ENCODE measurements around the gene GTPBP8.

GTPBP8 gene

DNA sequence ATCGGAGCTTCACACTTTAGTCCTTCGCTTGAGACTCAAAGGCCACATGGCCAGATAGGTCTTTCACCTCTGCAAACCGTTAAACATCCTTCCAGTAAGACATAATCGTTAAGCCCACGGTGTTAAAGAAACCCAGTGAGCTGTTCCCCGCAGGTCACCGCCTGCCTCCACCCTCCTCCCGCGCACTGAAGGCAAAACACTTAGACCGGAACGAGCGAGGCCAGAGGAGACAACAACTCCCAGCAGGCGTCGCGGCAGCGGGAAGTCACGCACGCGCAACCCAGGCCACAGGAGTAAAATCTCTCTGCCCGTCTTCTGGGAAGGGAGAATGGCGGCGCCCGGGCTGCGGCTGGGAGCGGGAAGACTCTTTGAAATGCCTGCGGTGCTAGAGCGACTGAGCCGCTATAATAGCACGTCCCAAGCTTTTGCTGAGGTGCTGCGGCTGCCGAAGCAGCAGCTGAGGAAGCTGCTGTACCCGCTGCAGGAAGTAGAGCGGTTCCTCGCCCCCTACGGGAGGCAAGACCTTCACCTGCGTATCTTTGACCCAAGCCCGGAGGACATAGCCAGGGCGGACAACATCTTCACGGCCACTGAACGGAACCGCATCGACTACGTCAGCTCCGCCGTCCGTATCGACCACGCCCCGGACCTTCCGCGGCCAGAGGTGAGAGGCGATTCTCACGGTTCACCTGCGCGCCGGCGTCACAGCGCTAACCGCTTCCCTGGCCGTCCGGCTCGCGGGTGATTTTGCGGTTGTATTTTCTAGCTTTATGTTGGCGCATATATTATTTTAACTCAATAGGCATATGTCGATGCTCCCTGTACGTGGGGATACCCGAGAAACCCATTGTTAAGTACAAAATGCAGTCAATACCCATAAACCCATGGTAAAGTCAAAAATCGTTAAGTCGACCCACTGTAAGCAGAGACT is at the start of gene GTPBP8:
GTPBP8 (plus strand) TSS at position 313 of the 931 bp plus-strand sequence; CDS start at position 329, 16 bp downstream.
- DNase-seq: peak; percentile 91
- in situ Hi-C loops (cut with MboI; ENCODE audit: low pct_unique_long_range_greater_than_20kb, low sequenced_read_pairs): loop anchor here (25.0 kb wide), 1 partner anchor 254 kb away; no protein-coding TSS in a partner anchor

DNA sequence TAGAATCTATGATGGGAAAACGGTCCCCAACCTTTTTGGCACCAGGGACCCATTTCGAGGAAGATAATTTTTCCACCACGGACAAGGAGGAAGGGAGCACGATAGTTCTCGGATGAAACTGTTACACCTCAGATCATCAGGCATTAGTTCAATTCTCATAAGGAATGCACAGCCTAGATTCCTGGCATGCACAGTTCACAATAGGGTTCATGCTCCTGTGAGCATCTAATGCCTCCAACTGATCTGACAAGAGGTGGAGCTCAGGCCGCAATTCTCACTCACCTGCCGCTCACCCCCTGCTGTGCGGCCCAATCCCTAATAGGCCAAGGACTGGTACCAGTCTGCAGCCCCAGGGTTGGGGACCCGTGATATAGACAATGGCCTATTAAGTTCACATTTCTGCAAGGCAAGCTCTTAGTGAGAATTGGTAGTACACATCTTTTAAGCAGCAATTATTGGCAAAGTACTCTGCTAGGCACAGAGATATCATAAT is 42.4 kb upstream of the GTPBP8 start:
- no peak for DNase-seq
- in situ Hi-C loops (cut with MboI; ENCODE audit: low pct_unique_long_range_greater_than_20kb, low sequenced_read_pairs): no loop called here

- no peak for DNase-seq
- in situ Hi-C loops (cut with MboI; ENCODE audit: low pct_unique_long_range_greater_than_20kb, low sequenced_read_pairs): no loop called here
Measured at GRCh38 chr3:112956351-112956750, 34.4 kb upstream of the GTPBP8 start.

DNA sequence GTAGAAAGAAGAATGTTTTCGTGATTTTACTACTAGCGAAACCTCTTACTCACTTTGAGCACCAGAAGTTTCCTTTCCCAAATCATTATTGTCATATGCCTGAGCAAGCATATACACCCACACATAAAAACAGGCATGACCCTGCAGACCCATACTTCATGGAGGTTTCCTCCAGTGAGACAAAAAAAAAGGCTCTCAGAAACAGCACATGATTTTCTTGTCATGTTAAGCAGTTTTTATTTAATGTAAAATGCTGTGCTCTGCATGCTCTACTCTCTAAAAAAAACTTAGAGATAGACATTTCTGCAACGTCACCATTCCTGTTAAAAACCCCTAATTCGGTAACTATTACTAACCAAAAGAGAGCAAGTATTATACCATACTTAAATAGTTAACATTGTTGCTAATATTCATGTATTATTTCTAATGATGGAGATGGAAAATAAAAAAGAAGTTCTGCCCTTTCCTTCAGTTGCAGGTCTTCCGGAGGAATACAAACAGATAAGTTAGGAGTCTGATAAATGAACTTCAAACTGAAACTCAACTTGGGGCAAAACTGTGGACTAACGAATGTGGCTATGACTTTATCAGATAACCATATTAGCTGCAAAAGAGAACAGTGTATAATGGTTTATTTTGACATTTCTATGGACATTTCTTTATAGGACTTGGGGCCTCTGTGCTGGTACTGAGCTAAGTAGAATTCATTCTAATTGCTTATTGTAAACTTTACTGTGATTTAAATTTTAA is 31.8 kb upstream of the GTPBP8 start:
- no peak for DNase-seq
- in situ Hi-C loops (cut with MboI; ENCODE audit: low pct_unique_long_range_greater_than_20kb, low sequenced_read_pairs): no loop called here

DNA sequence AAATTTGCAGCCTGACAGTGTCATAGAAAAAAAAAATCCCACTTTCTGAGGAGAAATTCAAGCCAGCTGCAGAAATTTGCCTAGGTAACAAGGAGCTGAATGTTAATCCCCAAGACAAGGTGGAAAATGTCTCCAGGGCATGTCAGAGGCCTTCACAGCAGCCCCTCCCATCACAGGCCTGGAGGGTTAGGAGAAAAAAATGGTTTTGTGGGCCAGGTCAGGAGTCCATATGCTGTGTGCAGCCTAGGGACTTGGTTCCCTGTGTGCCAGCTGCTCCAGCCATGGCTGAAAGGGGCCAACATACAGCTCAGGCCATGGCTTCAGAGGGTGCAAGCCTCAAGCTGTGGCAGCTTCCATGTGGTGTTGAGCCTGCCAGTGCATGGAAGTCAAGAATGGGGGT is 27.1 kb upstream of the GTPBP8 start:
- in situ Hi-C loops (cut with MboI; ENCODE audit: low pct_unique_long_range_greater_than_20kb, low sequenced_read_pairs): no loop called here

GRCh38 chr3:112965656-112966055 is 25.1 kb upstream of the GTPBP8 start:
- in situ Hi-C loops (cut with MboI; ENCODE audit: low pct_unique_long_range_greater_than_20kb, low sequenced_read_pairs): no loop called here
- DNase-seq: no peak

More for the DNA sequence above, 27.1 kb upstream of the GTPBP8 start:
- DNase-seq: no peak

- peak; percentile 50 for DNase-seq
- in situ Hi-C loops (cut with MboI; ENCODE audit: low pct_unique_long_range_greater_than_20kb, low sequenced_read_pairs): no loop called here
Measured at GRCh38 chr3:112966633-112967032, 24.2 kb upstream of the GTPBP8 start.

- no peak for DNase-seq
- in situ Hi-C loops (cut with MboI; ENCODE audit: low pct_unique_long_range_greater_than_20kb, low sequenced_read_pairs): no loop called here
Measured at GRCh38 chr3:112967425-112967824, 23.4 kb upstream of the GTPBP8 start.

- DNase-seq: no peak
- in situ Hi-C loops (cut with MboI; ENCODE audit: low pct_unique_long_range_greater_than_20kb, low sequenced_read_pairs): no loop called here
Measured at GRCh38 chr3:112967828-112968227, 23.0 kb upstream of the GTPBP8 start.

DNA sequence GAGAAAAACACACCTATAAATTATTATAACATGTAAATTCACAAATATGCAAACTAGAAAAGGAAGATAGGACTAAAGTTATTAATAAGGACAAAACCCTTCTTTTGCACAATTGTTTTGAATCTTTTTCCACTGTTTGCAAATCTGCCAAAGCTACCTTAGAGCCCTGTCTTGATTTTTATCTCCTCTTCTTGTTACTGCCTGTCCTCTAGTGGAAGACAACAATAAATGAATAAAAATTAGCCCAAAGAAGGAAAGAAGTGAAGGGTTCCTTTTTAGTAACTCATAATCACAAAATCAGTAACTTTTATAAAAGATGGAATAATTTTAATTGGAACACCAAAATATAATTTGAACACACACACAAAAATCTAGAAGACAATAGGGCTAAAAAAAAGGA is 18.6 kb upstream of the GTPBP8 start:
- in situ Hi-C loops (cut with MboI; ENCODE audit: low pct_unique_long_range_greater_than_20kb, low sequenced_read_pairs): no loop called here
- no peak for DNase-seq

DNA sequence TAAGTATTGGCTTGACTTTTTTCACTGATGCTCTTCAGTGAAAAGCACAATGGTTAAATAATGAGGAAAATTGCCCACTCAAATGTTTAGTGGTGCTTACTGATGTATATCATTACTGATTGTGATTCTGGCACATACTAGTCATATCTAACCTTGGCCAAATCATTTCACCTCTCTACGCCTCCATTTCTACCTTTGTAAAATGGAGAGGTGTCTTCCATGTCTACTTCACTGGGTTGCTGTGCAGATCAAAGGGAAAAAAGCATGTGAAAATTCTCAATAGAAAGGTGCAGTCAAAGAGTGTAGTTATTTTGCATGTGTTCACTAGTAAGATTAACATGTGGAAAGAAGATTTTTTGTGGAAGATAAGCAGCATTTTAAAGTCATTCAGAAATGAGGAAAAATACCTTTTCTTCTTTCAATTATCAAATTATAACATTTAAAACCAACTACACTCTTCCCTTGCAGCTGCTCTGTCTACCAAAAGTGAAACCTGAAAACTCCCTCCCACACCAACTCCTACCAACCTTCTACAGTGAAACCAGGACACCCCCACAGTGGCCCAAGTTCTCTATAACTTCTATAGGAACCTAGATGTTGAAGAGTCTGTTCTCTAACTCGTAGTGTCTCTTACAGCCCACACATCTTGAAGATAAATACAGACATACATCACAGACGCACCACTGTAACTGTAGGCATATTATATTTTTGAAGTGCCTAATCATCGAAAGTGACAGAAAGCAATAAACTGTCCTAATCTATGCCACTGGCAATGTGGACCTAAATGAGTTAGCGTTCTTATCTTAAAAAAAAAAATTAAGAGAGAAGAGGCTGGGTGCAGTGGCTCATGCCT is 17.2 kb upstream of the GTPBP8 start:
- in situ Hi-C loops (cut with MboI; ENCODE audit: low pct_unique_long_range_greater_than_20kb, low sequenced_read_pairs): no loop called here
- DNase-seq: no peak

GRCh38 chr3:112974178-112974517 is 16.6 kb upstream of the GTPBP8 start:
- in situ Hi-C loops (cut with MboI; ENCODE audit: low pct_unique_long_range_greater_than_20kb, low sequenced_read_pairs): no loop called here
- DNase-seq: no peak

DNA sequence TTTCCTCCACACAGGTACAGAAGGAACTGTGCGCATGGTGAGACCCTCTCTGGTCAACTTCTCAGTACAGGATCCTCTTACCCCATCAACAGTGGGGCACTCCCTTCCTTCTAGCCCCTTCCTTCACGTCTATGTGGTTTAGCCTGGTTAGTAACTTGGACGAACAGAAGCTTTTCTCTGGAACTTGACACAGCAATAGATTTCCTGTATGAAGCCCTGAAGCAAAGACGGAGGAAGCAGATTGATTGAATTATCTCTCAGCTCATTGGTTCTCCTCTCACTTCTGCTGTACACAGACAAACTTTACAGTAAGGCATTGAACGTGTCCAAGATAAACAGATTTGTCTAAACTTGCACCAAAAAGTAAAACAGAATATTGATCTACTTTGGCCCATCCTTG is 15.9 kb upstream of the GTPBP8 start, which contains the start of gene CD200R1:
CD200R1 (minus strand) TSS at position 210 of the 400 bp plus-strand sequence. CDS start 246 bp downstream, outside the sequence.
- in situ Hi-C loops (cut with MboI; ENCODE audit: low pct_unique_long_range_greater_than_20kb, low sequenced_read_pairs): loop anchor here (25.0 kb wide), 1 partner anchor 238 kb away; no protein-coding TSS in a partner anchor
- peak; percentile 45 for DNase-seq

DNA sequence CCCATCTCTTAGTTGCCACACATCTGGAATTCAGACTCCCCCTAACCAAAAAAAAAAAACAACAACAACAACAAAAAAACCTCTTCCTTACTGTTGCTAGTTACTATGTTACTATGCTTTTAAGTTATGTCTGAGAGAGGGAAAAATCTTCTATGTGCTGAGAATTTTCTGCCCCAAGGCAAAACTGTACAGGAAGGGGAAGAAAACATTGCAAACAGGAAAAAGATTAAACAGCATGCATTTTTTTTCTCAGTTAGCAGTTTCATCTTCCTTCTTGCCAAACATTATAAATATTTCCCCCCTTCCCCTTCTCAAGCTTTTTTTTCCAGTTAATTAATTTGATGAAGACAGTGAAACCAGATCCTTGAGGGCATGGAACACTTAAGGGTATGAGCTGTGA is 14.8 kb upstream of the GTPBP8 start:
- in situ Hi-C loops (cut with MboI; ENCODE audit: low pct_unique_long_range_greater_than_20kb, low sequenced_read_pairs): loop anchor here (25.0 kb wide), 1 partner anchor 239 kb away; no protein-coding TSS in a partner anchor
- DNase-seq: no peak

DNA sequence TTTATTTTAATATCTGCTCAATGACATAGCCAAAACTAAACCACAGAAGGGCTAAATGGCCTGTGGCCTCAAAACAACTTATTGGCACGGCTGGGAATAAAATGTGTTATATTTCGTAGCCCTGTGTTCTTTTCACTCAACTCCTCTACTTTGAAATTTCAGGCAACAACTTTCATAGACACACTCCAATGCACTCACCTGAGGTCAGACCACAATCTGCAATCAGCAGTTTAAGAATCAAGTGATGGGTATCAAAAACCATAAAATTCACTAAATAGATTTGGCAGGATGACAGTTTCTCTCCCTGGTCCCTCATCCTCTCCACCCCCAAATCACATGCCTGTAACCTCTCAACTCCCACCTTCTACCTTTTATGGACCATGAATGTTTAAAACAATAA is 13.8 kb upstream of the GTPBP8 start:
- in situ Hi-C loops (cut with MboI; ENCODE audit: low pct_unique_long_range_greater_than_20kb, low sequenced_read_pairs): loop anchor here (25.0 kb wide), 1 partner anchor 240 kb away; no protein-coding TSS in a partner anchor
- DNase-seq: no peak

- in situ Hi-C loops (cut with MboI; ENCODE audit: low pct_unique_long_range_greater_than_20kb, low sequenced_read_pairs): loop anchor here (25.0 kb wide), 1 partner anchor 242 kb away; no protein-coding TSS in a partner anchor
- DNase-seq: peak; percentile 40
Measured at GRCh38 chr3:112979244-112979832, 11.4 kb upstream of the GTPBP8 start.

DNA sequence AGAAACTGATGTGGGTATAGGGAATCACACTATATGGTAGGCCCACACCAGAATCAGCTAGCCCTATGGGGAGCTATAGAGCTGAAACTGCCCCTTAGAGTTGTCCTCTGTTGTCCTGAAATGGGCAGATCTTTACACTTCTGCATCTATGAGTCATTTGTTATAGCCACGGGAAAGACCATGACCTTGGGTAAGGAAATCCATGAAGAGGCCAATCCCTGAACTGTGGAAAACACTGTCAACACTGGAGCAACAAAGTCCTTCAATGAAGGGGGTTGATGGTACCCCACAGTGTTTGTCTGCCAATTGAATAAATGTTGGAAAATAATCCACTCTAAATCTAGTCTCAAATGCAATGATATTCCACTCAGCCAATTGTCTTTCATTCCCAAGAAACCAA is 10.7 kb upstream of the GTPBP8 start:
- in situ Hi-C loops (cut with MboI; ENCODE audit: low pct_unique_long_range_greater_than_20kb, low sequenced_read_pairs): loop anchor here (25.0 kb wide), 1 partner anchor 243 kb away; no protein-coding TSS in a partner anchor
- no peak for DNase-seq

DNA sequence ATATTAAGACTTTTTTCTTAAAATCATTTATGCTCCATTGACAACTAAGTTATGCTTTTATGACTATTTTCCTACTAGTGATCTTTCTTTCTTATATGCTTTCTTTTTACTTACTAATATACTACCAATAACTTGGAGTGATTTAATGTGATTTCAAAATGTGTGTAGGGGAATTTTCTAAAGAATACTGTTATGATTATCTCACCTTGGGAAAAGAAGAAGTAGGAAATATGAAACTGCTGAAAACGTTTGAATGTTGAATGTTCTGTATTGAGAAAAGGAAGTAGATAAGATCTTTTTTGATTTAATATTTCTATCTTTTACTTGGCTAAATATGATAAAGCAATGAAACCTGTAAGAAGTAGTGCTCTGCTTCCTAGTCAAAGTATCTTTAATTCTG is 8.1 kb upstream of the GTPBP8 start:
- in situ Hi-C loops (cut with MboI; ENCODE audit: low pct_unique_long_range_greater_than_20kb, low sequenced_read_pairs): loop anchor here (25.0 kb wide), 1 partner anchor 245 kb away; no protein-coding TSS in a partner anchor
- DNase-seq: no peak

All from KBM-7 (cell line).